ENCODE measurements around the gene BCL11B.

The BCL11B gene

DNA sequence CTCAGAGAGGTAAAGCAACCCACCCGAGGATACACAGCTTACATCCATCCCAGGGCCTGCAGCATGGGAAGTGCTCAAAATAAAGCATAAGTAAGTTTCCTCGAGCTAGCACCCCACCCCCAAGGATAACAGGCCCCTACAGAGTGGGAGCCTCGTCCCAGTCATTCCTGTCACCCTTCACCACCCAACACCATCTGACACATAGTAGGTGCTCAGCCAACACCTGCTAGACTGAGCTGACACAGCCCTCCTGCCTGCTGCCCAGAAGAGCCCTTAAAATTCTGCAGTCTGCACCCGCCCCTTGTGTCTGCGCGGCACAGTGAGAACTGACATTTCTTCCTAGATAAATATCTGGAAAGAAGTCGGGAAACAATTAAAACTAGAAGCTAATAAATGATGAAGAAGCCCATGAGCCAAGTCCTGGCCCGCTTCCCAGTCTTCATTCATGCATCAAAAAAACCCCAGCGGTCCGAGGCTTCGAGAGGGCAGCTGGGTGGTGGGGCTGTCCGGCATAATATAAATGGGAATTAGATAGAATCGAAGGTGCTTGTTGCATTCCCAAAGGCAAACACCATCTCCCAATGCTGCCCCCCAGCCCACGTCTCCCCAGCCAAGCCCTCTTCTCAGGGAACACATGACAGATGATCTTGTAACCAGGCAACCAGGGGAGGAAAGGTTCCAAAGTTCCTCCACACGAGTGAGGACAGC lies 76.2 kb downstream of the BCL11B start:
- TF ChIP-seq ZBTB7A (IDR thresholded peaks at IDR 0.05; ENCODE audit: low read depth): no peak
- no peak for TF ChIP-seq NFIC (IDR thresholded peaks at IDR 0.05)
- TF ChIP-seq YY1 (IDR thresholded peaks at IDR 0.05; ENCODE audit: low read depth): no peak
- no peak for TF ChIP-seq EP300 (IDR thresholded peaks at IDR 0.05; ENCODE audit: borderline replicate concordance)
- TF ChIP-seq, protein P1, sequence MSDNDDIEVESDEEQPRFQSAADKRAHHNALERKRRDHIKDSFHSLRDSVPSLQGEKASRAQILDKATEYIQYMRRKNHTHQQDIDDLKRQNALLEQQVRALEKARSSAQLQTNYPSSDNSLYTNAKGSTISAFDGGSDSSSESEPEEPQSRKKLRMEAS (IDR thresholded peaks at IDR 0.05): no peak
- no peak for TF ChIP-seq RAD21 (IDR thresholded peaks at IDR 0.05; ENCODE audit: low read depth)
- no peak for TF ChIP-seq TEAD4 (IDR thresholded peaks at IDR 0.05)
- no peak for TF ChIP-seq TAF1 (IDR thresholded peaks at IDR 0.05; ENCODE audit: low read depth)
- no peak for TF ChIP-seq CEBPB (IDR thresholded peaks at IDR 0.05)
- TF ChIP-seq CREB1 (IDR thresholded peaks at IDR 0.05; ENCODE audit: low read depth): no peak
- no peak for TF ChIP-seq TCF12 (IDR thresholded peaks at IDR 0.05; ENCODE audit: low read depth)
- no peak for TF ChIP-seq EGR1 (IDR thresholded peaks at IDR 0.05)
- TF ChIP-seq, protein P2, sequence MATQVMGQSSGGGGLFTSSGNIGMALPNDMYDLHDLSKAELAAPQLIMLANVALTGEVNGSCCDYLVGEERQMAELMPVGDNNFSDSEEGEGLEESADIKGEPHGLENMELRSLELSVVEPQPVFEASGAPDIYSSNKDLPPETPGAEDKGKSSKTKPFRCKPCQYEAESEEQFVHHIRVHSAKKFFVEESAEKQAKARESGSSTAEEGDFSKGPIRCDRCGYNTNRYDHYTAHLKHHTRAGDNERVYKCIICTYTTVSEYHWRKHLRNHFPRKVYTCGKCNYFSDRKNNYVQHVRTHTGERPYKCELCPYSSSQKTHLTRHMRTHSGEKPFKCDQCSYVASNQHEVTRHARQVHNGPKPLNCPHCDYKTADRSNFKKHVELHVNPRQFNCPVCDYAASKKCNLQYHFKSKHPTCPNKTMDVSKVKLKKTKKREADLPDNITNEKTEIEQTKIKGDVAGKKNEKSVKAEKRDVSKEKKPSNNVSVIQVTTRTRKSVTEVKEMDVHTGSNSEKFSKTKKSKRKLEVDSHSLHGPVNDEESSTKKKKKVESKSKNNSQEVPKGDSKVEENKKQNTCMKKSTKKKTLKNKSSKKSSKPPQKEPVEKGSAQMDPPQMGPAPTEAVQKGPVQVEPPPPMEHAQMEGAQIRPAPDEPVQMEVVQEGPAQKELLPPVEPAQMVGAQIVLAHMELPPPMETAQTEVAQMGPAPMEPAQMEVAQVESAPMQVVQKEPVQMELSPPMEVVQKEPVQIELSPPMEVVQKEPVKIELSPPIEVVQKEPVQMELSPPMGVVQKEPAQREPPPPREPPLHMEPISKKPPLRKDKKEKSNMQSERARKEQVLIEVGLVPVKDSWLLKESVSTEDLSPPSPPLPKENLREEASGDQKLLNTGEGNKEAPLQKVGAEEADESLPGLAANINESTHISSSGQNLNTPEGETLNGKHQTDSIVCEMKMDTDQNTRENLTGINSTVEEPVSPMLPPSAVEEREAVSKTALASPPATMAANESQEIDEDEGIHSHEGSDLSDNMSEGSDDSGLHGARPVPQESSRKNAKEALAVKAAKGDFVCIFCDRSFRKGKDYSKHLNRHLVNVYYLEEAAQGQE (IDR thresholded peaks at IDR 0.05; ENCODE audit: low read depth): no peak
- TF ChIP-seq FOXM1 (IDR thresholded peaks at IDR 0.05; ENCODE audit: borderline replicate concordance, low read depth): no peak
- TF ChIP-seq, protein P3, sequence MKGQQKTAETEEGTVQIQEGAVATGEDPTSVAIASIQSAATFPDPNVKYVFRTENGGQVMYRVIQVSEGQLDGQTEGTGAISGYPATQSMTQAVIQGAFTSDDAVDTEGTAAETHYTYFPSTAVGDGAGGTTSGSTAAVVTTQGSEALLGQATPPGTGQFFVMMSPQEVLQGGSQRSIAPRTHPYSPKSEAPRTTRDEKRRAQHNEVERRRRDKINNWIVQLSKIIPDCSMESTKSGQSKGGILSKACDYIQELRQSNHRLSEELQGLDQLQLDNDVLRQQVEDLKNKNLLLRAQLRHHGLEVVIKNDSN (IDR thresholded peaks at IDR 0.05): no peak

DNA sequence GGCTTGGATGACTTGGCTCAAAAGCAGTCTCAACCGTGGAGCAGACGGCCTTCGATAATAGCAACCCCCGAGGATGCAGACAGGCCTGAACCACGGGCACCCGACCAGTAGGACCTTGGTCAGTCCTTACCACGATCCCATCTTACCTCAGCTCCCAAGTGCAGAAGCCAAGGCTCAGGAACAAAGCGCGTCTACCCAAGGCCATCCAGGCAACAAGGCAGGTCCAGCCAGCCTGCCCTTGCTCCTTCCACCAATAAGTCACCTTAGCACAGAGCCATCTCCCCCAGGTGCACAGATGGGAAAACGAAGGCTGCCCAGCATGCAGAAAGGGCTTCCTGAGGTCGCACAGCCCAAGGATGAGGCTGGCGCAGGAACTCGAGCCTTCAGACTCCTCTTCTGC lies 77.3 kb downstream of the BCL11B start:
- TF ChIP-seq, protein P1 (IDR thresholded peaks at IDR 0.05): no peak
- TF ChIP-seq CEBPB (IDR thresholded peaks at IDR 0.05) (no peak), TCF12 (IDR thresholded peaks at IDR 0.05; ENCODE audit: low read depth) (no peak), TEAD4 (IDR thresholded peaks at IDR 0.05) (no peak), FOXM1 (IDR thresholded peaks at IDR 0.05; ENCODE audit: borderline replicate concordance, low read depth) (no peak), NFIC (IDR thresholded peaks at IDR 0.05) (no peak), EP300 (IDR thresholded peaks at IDR 0.05; ENCODE audit: borderline replicate concordance) (no peak), TAF1 (IDR thresholded peaks at IDR 0.05; ENCODE audit: low read depth) (no peak), EGR1 (IDR thresholded peaks at IDR 0.05) (no peak), RAD21 (IDR thresholded peaks at IDR 0.05; ENCODE audit: low read depth) (no peak), ZBTB7A (IDR thresholded peaks at IDR 0.05; ENCODE audit: low read depth) (no peak)
- TF ChIP-seq, protein P2 (IDR thresholded peaks at IDR 0.05; ENCODE audit: low read depth): no peak

DNA sequence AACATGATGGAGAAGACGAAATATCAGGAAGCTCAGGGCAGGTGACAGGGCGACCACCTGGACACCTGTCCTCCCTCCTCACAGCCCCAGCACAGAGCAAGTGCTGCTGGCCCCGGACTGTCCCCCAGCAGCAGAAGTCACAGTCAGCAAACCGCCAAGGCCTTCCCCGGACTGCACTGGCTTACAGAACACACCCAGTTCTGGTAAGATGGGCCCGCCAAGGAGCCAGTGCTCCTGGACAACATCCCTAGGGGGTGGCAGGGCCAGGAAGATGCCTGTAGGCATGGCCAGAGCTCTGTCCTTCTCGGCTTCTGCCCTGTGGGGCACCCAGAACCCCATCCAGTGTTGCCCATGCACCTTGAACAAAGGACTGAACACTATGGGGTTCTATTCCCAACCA lies 77.9 kb downstream of the BCL11B start:
- TF ChIP-seq EGR1 (IDR thresholded peaks at IDR 0.05): no peak

DNA sequence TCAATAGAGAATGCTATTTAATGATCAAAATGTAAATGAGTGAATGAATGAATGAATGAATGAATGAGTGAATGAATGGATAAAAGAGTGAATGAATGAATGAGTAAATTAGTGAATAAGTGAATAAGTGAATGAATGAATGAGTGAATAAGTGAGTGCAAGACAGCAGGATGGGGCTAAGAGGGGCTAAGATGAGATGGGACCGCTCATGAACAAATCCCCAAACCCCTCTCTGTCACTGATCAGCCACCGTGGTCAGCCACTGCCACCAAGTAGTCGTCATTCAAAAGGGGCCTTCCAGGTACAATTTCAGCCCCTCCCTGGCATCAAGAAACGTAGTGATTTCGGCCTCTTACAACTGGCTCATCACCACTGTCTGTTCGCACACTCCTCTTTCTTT lies 79.2 kb downstream of the BCL11B start:
- no peak for TF ChIP-seq CEBPB (IDR thresholded peaks at IDR 0.05)
- TF ChIP-seq TCF12 (IDR thresholded peaks at IDR 0.05; ENCODE audit: low read depth): no peak
- TF ChIP-seq TAF1 (IDR thresholded peaks at IDR 0.05; ENCODE audit: low read depth): no peak
- TF ChIP-seq CREB1 (IDR thresholded peaks at IDR 0.05; ENCODE audit: low read depth): no peak
- TF ChIP-seq, protein P2 (IDR thresholded peaks at IDR 0.05; ENCODE audit: low read depth): no peak
- TF ChIP-seq NFIC (IDR thresholded peaks at IDR 0.05): no peak
- no peak for TF ChIP-seq ZBTB7A (IDR thresholded peaks at IDR 0.05; ENCODE audit: low read depth)

DNA sequence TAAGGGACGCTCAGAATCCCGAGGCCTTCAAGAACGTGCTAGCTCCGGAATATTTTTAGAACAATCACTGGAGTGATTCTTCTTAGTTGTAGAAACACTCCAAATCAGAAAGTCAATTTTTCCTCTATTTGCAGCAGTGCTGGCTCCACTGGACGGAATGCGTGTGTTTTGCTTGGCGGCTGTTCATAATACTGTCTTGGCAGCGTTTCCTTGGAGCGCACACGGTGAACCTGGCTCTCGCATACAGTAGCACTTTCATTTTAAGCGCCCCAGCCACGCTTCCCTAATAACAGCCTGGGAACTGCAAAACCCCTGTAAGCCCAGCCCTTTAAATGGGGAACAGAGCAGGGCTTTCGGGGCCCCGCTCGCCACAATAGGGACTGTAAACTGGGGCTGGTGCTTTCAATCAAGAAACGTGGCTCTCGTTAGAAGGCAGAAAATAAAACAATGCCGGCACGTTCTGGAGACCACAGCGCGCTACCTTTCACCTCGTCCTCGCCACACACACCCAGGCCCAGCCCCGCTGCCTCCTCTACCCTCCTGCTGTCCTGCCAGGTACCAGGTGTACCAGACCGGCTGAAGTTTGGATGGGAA lies 79.9 kb downstream of the BCL11B start:
- TF ChIP-seq TEAD4 (IDR thresholded peaks at IDR 0.05) (no peak), CEBPB (IDR thresholded peaks at IDR 0.05) (no peak), YY1 (IDR thresholded peaks at IDR 0.05; ENCODE audit: low read depth) (no peak), EGR1 (IDR thresholded peaks at IDR 0.05) (no peak), TCF12 (IDR thresholded peaks at IDR 0.05; ENCODE audit: low read depth) (no peak), TAF1 (IDR thresholded peaks at IDR 0.05; ENCODE audit: low read depth) (no peak), CREB1 (IDR thresholded peaks at IDR 0.05; ENCODE audit: low read depth) (no peak)
- TF ChIP-seq, protein P3 (IDR thresholded peaks at IDR 0.05): no peak
- TF ChIP-seq, protein P2 (IDR thresholded peaks at IDR 0.05; ENCODE audit: low read depth): no peak

Data from Ishikawa (cell line).